H1 (cell line): Measurements from ENCODE around the gene SHISA9. TPM values are rescaled to one million over a fixed set of nuclear protein-coding genes. Genes with fewer than 3 reads are reported as not detected.

Source experiments
- CBX8 ChIP-seq: fragments of 300-800, 300-1000 bp; sonication (generic); IDR thresholded peaks from 2 replicates; pipeline ENCODE4 v1.7.1; 2016; ENCODE audit warnings: low read depth, low read length, borderline replicate concordance
- CTBP2 ChIP-seq: IDR thresholded peaks from 2 replicates; pipeline ENCODE4 v1.7.0; 2011; ENCODE audit warnings: borderline replicate concordance, mild to moderate bottlenecking, moderate library complexity, mixed read lengths, low read length; ENCODE audit not compliant: insufficient read depth, insufficient read length
- GABPA ChIP-seq: IDR thresholded peaks from 2 replicates; pipeline ENCODE4 v1.6.1; 2011; ENCODE audit warnings: mild to moderate bottlenecking, low read length, moderate library complexity, borderline replicate concordance; ENCODE audit not compliant: insufficient read depth
- JUND ChIP-seq: IDR thresholded peaks from 2 replicates; pipeline ENCODE4 v1.6.1; 2011; ENCODE audit warnings: mild to moderate bottlenecking, improper control_type of control experiment, low read length
- KDM5A ChIP-seq: fragments of 200-600 bp; IDR thresholded peaks from 2 replicates; pipeline ENCODE4 v1.7.1; 2012; ENCODE audit warnings: mild to moderate bottlenecking, low read length, inconsistent platforms, mixed read lengths
- MAX ChIP-seq: IDR thresholded peaks from 2 replicates; pipeline ENCODE4 v1.6.1; 2012; ENCODE audit warnings: inconsistent platforms
- PHF8 ChIP-seq: fragments of 200-600 bp; sonication (generic); conservative IDR thresholded peaks from 2 replicates; pipeline ENCODE4 v1.7.1; 2012; ENCODE audit warnings: low read depth, mild to moderate bottlenecking, inconsistent platforms, low read length, moderate library complexity
- SIRT6 ChIP-seq: IDR thresholded peaks from one replicate; pipeline ENCODE4 v1.7.1; 2012; ENCODE audit warnings: low read length, inconsistent platforms
- polyA plus RNA-seq, 7 experiments: library from polyadenylated mRNA; depleted of rRNA in 3 of 7; stranded (reverse) in 5 of 7; unstranded in 2 of 7; fragments of >200 nt in 5 of 7; fragments of 200-250 nt in 2 of 7; gene quantifications; 1 replicate in 5 of 7; 2 replicates in 1 of 7; 4 replicates in 1 of 7; pipeline versions ENCODE4 v1.2.1 to v1.2.3, GENCODE V29; 2011 to 2013; ENCODE audit warnings: missing spikeins in 2 of 7, mixed read lengths in 2 of 7
- total RNA-seq: library from RNA; stranded (reverse); fragmentation: NEBNext Ultra II Directional; extraction: Animal tissue kit (Norgen Biotek cat#: 25700); gene quantifications from 2 replicates; pipeline ENCODE4 v1.2.1, GENCODE V29; 2021

SHISA9 gene
- total and polyA plus RNA-seq, 2 of the 8 experiments (the other 6 are each of a cell fraction or from before 2014, with no cell fraction given) = 25.6 to 39.8 TPM

- no peak for TF ChIP-seq CTBP2
- no peak for TF ChIP-seq SIRT6
- no peak for TF ChIP-seq KDM5A
- no peak for TF ChIP-seq JUND
- no peak for TF ChIP-seq GABPA
- TF ChIP-seq CBX8 = no peak
- no peak for TF ChIP-seq PHF8
- TF ChIP-seq MAX = no peak
These were observed 207.8 kb downstream of the SHISA9 start (continued) for GRCh38 chr16:13109171-13109570.
